Effector memory CD8-positive, alpha-beta T cell (primary cell): ENCODE results near the gene MUC6.
A peak's percentile ranks its signal among the peaks of the same experiment; 100 is the strongest.

Experiments
- ATAC-seq: fragments of 150-1000 bp; cut with Tn5 transposase; replicated peaks from 2 replicates; pipeline ENCODE4 v1.10.0; 2021; ENCODE audit warnings: mild to moderate bottlenecking, moderate library complexity
- DNase-seq, 3 experiments: peaks; one replicate each; pipeline ENCODE4 v3.0.0; 2021
- H3K27ac Mint-ChIP-seq, 2 donors: one replicate each; pipeline ENCODE4 v1.8.0; 2022; ENCODE audit warnings: mild to moderate bottlenecking in 2 of 2, mixed read lengths in 2 of 2, moderate library complexity in 2 of 2
- H3K27me3 Mint-ChIP-seq, 2 donors: one replicate each; pipeline ENCODE4 v1.8.0; 2022; ENCODE audit warnings: mixed read lengths in 2 of 2
- H3K36me3 Mint-ChIP-seq: one replicate; pipeline ENCODE4 v1.8.0; 2022; ENCODE audit warnings: mild to moderate bottlenecking, moderate library complexity, mixed read lengths; ENCODE audit not compliant: insufficient read depth
- H3K4me1 Mint-ChIP-seq, 2 donors: one replicate each; pipeline ENCODE4 v1.8.0; 2022; ENCODE audit warnings: low read depth in 2 of 2, mixed read lengths in 2 of 2
- H3K4me3 Mint-ChIP-seq, 2 donors: one replicate each; pipeline ENCODE4 v1.8.0; 2022; ENCODE audit warnings: mild to moderate bottlenecking in 2 of 2, mixed read lengths in 2 of 2, moderate library complexity in 2 of 2
- H3K9me3 Mint-ChIP-seq, 2 donors: one replicate each; pipeline ENCODE4 v1.8.0; 2022; ENCODE audit warnings: mixed read lengths in 2 of 2

Gene MUC6

GRCh38 chr11:991034-991433 is 45.5 kb downstream of the MUC6 start:
- Mint-ChIP-seq H3K36me3 (peaks cover 47% of the 10 kb centered on the region), H3K4me1 (peaks cover 13 to 15% of the 10 kb centered on the region in 2 donors), H3K4me3 (no peak overlapping the region), H3K27ac (peak overlapping the region in 1 of 2 donors; percentile 11), H3K9me3 (no peaks in the 10 kb centered on the region), H3K27me3 (no peaks in the 10 kb centered on the region)
- DNase-seq (no peak), ATAC-seq (no peak)

DNA sequence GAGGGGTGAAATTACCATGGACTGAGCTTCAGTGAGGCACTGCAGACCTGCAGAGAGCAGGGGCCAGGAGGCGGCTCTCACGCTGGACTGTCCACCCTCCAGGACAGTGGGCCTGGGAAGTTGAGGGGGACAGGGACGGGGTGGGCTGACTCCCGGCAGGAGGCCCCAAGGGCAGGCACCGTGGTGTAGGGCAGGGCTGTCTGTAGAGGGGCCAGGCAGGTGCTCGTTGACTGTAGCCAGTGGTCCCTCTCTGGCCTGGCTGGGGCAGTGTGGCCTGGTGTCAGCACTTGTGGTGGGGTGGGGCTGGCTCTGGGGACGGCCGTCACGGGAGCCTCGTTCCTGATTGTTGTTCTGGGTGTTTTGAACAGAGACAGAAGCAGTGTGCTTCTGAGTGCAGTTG is 46.4 kb downstream of the MUC6 start:
- Mint-ChIP-seq H3K9me3 (no peaks in the 10 kb centered on the region), H3K4me3 (no peak overlapping the region), H3K4me1 (peaks cover 6 to 9% of the 10 kb centered on the region in 2 donors), H3K27ac (peak overlapping the region in 1 of 2 donors; percentile 81), H3K36me3 (peaks cover 44% of the 10 kb centered on the region), H3K27me3 (no peaks in the 10 kb centered on the region)
- no peak for ATAC-seq
- DNase-seq: no peak

DNA sequence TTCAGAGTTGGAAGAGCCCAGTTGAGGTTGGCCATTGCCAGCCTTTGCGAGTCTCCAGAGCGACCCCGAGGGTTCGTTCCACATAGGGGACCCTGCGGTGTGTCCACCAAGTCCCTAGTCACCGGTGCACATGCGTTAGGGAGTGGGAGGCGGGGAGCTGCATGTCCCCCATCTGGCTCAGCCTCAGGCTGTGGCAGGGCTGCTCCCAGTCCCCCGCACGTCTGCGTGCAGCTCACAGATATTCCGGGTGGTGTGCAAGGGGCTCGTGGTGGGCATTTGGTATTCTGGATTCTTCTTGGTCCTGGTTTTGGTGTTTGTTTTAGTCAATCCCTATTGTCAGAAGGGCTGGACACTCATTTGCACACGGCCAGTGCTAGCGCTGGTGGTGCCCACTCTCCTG is 48.8 kb downstream of the MUC6 start:
- peaks cover 53% of the 10 kb centered on the region for H3K36me3 Mint-ChIP-seq
- ATAC-seq (no peak), DNase-seq (no peak)
- H3K27me3 Mint-ChIP-seq: no peaks in the 10 kb centered on the region
- H3K4me3 Mint-ChIP-seq: no peak overlapping the region
- no peak overlapping the region for H3K27ac Mint-ChIP-seq
- no peaks in the 10 kb centered on the region for H3K9me3 Mint-ChIP-seq
- H3K4me1 Mint-ChIP-seq: peaks cover 4 to 5% of the 10 kb centered on the region in 2 donors

- Mint-ChIP-seq H3K36me3 (peaks cover 55% of the 10 kb centered on the region), H3K4me1 (peaks cover 4 to 5% of the 10 kb centered on the region in 2 donors), H3K9me3 (no peaks in the 10 kb centered on the region), H3K27me3 (no peaks in the 10 kb centered on the region), H3K27ac (no peak overlapping the region), H3K4me3 (no peak overlapping the region)
- ATAC-seq (no peak), DNase-seq (no peak)
Observed at GRCh38 chr11:986952-987305, 49.6 kb downstream of the MUC6 start.

DNA sequence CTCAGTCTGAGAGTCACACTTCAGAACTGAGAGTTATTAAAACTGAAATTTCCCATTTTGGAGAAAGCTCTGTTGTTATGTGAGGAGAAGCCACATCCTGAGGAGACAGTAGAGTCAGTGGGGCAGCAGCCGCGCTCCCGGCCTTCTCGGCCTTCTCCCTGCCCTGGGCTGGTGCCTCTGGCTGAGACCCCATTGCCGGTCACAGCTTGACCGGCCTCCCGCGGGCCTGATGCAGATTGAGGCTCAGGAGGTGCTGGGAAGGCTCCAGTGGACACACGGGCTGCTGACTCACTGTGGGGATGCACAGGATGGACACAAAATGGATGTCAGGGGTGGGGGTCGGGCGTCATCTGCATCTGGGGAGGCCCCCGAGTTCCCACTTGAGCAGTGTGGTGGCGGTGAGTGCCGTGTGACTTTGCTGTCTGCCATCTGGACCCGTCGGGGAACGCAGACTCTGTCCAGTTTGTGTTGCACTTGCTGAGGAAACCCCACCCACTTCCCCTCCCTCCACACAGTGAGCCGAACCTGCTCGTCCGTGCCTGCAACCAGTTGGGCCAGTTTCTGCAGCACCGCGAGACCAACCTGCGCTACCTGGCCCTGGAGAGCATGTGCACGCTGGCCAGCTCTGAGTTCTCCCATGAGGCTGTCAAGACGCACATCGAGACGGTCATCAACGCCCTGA is 50.1 kb downstream of the MUC6 start:
- ATAC-seq (no peak), DNase-seq (no peak)
- Mint-ChIP-seq H3K27ac (no peak overlapping the region), H3K9me3 (no peaks in the 10 kb centered on the region), H3K4me3 (no peak overlapping the region), H3K4me1 (peaks cover 4 to 5% of the 10 kb centered on the region in 2 donors), H3K27me3 (no peaks in the 10 kb centered on the region), H3K36me3 (peaks cover 57% of the 10 kb centered on the region)

DNA sequence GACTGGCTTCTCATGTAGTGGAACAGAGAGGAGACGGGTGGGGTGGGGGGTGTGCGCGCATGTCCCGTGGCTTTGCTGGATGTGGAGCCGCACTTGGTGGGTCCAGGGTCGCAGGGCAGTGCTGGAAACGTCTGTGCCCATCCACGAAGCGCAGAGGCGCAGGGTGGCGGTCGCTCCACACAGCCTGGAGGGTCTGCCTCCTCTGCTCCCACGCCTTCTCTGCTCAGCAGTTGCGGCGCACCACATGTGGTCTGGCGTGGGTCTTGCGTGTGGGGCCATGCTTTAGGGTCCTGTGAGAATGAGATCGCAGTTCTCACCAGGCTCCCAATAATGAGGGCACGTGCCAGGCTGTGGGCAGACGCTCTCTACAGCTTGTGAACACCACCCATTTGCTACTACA is 50.7 kb downstream of the MUC6 start:
- no peaks in the 10 kb centered on the region for H3K4me1 Mint-ChIP-seq
- DNase-seq: no peak
- no peaks in the 10 kb centered on the region for H3K9me3 Mint-ChIP-seq
- ATAC-seq: no peak
- H3K27ac Mint-ChIP-seq: no peak overlapping the region
- no peaks in the 10 kb centered on the region for H3K27me3 Mint-ChIP-seq
- H3K36me3 Mint-ChIP-seq: peaks cover 59% of the 10 kb centered on the region
- H3K4me3 Mint-ChIP-seq: no peak overlapping the region

- ATAC-seq: no peak
- Mint-ChIP-seq H3K27ac (no peak overlapping the region), H3K27me3 (no peaks in the 10 kb centered on the region)
Observed at GRCh38 chr11:985406-985805, 51.1 kb downstream of the MUC6 start.

DNA sequence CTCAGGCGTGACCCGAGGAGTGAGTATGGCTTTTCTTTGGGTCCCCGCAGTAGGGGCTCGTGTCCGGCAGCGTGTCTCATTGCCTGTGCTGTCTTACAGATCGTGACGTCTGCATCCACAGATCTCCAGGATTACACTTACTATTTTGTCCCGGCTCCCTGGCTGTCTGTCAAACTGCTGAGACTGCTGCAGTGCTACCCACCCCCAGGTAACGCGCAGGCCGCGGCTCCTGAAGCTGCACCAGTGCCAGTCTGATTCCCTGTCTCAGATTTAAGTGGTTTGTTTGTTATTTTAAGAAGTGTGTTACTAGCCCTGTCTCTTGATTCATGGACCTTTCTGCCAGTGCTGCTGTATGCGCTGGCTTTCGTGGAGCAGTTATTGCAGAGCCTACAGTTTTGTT is 52.0 kb downstream of the MUC6 start:
- H3K4me1 Mint-ChIP-seq: peaks cover 0 to 2% of the 10 kb centered on the region in 2 donors
- no peaks in the 10 kb centered on the region for H3K9me3 Mint-ChIP-seq
- no peak overlapping the region for H3K4me3 Mint-ChIP-seq
- no peak overlapping the region for H3K27ac Mint-ChIP-seq
- no peaks in the 10 kb centered on the region for H3K27me3 Mint-ChIP-seq
- ATAC-seq (no peak), DNase-seq (no peak)
- H3K36me3 Mint-ChIP-seq: peaks cover 50% of the 10 kb centered on the region

More at GRCh38 chr11:985406-985805, 51.1 kb downstream of the MUC6 start:
- Mint-ChIP-seq H3K4me3 (no peak overlapping the region), H3K4me1 (peaks cover 0 to 2% of the 10 kb centered on the region in 2 donors), H3K9me3 (no peaks in the 10 kb centered on the region), H3K36me3 (peaks cover 59% of the 10 kb centered on the region)
- DNase-seq: no peak

DNA sequence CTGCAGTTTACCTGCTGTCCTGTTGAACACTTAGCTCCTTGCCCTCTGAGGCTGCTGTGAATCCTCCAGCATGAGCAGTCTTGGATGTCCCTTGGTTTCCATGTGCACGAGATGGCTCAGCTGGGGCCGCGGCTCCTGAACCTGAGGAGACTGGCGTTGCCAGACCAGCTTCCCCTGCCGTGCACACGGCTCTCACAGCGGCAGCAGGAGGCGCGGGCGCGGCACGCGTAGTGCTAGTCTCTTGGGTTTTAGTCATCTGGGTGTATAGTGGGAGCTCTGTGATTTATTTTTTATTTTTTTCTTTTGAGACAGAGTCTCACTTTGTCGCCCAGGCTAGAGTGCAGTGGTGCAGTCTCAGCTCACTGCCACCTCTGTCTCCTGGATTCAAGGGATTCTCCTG is 54.8 kb downstream of the MUC6 start:
- DNase-seq (no peak), ATAC-seq (no peak)
- no peaks in the 10 kb centered on the region for H3K9me3 Mint-ChIP-seq
- no peaks in the 10 kb centered on the region for H3K27me3 Mint-ChIP-seq
- no peak overlapping the region for H3K27ac Mint-ChIP-seq
- H3K4me3 Mint-ChIP-seq: no peak overlapping the region
- H3K36me3 Mint-ChIP-seq: peaks cover 42% of the 10 kb centered on the region
- H3K4me1 Mint-ChIP-seq: peaks cover 0 to 7% of the 10 kb centered on the region in 2 donors

DNA sequence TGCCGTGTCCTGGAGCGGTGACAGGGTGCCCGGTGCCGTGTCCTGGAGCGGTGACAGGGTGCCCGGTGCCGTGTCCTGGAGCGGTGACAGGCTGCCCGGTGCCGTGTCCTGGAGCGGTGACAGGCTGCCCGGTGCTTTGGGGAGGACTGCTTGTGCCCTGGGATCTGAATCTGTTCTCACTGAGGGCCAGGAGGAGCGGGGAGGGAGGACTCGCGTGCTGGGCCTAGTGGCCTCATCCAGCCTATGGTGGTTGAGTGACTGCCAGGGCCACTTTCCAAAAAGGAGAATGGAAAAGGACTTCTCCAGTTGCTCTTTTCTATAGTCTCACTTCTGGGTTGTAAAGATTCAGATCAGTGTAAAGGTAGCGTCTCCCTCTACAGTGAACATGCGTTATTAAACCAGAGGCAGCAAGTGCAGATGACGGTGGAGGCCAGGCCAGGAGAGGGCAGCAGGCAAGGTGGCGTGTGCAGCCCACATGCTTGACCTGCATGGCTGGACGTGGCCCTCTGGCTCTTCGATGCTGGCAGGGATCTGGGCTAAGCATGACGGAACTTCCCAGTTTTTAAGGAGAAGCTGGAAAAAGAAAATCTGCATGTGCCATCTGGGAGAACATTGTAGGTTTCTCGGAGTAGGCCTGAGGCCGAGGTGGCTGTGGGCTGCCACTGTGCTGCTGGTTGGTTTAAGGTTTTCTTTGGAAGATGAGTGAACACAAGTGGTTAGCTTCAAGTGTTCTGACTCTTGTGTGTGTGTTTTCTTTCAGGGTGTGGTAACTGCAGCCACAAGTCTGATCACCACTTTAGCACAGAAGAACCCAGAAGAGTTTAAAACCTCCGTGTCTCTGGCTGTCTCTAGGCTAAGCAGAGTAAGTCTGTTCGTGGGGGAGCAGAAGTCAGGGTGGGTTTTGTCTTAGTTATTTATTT is 55.8 kb downstream of the MUC6 start:
- DNase-seq (no peak), ATAC-seq (no peak)
- no peak overlapping the region for H3K4me3 Mint-ChIP-seq
- peak overlapping the region in 1 of 2 donors; percentile 31 for H3K27ac Mint-ChIP-seq
- no peaks in the 10 kb centered on the region for H3K9me3 Mint-ChIP-seq
- H3K36me3 Mint-ChIP-seq: peaks cover 41% of the 10 kb centered on the region
- no peaks in the 10 kb centered on the region for H3K27me3 Mint-ChIP-seq
- H3K4me1 Mint-ChIP-seq: peaks cover 5 to 15% of the 10 kb centered on the region in 2 donors

DNA sequence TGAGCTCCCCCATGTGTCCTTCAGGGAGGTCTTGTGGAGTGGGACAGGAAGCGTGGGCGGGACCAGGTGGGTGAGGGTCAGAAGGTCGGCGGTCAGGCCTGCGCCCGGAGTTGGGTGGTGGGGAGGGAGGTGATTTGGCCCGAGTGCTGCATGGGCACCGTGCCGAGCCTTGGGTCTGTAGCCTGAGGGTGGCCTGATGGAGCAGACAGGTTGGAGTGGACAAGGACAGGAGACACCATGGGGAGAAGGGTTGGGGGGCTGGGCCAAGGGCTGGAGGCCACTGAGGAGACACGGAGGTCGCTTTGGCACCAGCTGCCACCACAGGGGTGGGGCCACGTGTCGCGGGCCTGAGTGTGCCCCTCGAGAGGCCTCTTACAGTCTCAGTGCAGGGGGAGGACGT is 57.7 kb downstream of the MUC6 start:
- Mint-ChIP-seq H3K27ac (peak overlapping the region in 1 of 2 donors; percentile 26), H3K4me3 (no peak overlapping the region), H3K4me1 (peaks cover 9 to 21% of the 10 kb centered on the region in 2 donors), H3K27me3 (no peaks in the 10 kb centered on the region), H3K36me3 (peaks cover 43% of the 10 kb centered on the region), H3K9me3 (no peaks in the 10 kb centered on the region)
- ATAC-seq (no peak), DNase-seq (no peak)

GRCh38 chr11:977830-978720 is 58.4 kb downstream of the MUC6 start:
- Mint-ChIP-seq H3K27me3 (no peaks in the 10 kb centered on the region), H3K36me3 (peaks cover 45% of the 10 kb centered on the region), H3K9me3 (no peaks in the 10 kb centered on the region), H3K4me3 (no peak overlapping the region), H3K4me1 (peaks cover 9 to 24% of the 10 kb centered on the region in 2 donors), H3K27ac (no peak overlapping the region)
- ATAC-seq: no peak
- no peak for DNase-seq

DNA sequence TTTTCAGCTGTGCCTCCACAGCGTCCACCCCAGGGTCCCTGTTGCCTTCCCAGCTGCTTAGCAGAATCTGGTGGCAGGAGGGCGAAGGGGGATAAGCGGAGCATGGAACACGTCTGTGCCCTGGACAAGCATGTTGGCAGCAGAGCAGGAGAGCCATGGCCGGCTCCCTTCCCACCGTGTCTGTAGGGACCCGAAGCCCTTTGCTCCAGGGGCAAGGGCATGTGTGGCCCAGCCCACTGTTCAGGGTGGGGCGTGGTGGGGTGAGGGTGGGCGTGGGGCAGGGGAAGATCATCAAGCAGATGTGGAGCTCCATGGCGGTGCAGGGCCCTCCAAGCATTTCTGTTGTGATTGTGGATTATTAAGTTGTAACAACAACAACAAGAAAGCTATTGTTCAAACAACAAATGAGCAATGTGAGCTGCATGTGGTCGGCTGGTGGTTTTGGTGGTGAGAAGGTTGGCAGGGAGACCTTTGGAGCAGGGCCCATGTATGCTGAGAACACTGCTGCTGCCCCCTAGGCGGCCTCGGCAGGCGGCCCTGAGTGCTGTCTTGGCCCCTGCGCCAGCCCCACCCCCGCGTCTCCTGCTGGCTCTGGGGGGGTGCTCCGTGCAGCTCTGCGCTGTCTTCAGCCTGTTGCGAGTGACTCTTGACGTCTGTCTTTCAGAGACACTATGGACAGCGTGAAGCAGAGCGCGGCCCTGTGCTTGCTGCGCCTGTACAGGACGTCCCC is 59.9 kb downstream of the MUC6 start:
- peaks cover 9 to 24% of the 10 kb centered on the region in 2 donors for H3K4me1 Mint-ChIP-seq
- peak; percentile 33 for ATAC-seq
- peak overlapping the region; percentile 56 to 91 for H3K27ac Mint-ChIP-seq
- H3K4me3 Mint-ChIP-seq: peak overlapping the region in 1 of 2 donors; percentile 27
- DNase-seq: no peak
- H3K36me3 Mint-ChIP-seq: peaks cover 47% of the 10 kb centered on the region
- no peaks in the 10 kb centered on the region for H3K27me3 Mint-ChIP-seq
- H3K9me3 Mint-ChIP-seq: no peaks in the 10 kb centered on the region
